DMS 273 treated with DMSO at 0.1 percent for 48 hours (cell line): ENCODE results near the gene TBC1D7.

Experiments
- DNase-seq: peaks from one replicate; lab custom pipeline; 2025; lab: John Stamatoyannopoulos, UW

The TBC1D7 gene

DNA sequence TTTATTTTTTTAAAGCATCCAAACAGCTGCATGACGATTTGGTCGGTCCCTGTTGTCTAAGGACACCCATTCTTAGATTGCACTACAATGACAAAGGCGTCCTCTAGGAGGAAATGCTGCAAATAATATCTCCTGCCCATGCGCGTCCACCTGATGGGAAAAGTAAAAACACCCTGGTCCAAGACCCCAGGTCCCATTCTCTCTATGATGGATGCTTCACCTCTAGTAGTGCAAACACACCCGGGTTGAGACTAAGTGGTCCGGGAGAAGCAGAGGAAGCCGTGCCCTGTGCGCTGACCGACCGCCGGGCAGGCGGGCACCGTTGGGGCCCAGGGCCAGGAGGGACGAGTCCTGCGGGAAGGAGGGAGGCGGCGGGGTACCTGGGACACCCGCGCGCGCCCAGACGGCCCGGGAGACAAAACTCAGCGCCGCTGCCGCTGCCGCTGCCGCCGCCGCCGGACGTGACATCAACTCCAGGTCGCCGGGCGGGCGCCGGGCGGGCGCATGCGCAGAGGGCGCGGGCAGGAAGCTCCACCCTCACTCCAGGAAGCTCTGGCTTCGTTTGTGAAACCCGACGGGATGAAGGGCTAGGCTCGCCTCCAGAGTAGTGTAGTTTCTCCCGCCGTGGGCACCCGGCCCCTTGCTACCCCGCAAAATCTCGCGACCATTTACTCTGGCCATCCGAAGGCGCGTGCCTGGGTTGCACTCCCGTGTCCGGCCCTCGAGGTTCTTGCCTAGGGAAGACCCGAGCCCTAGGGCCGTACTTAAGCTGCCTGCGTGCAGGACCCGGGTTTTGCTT lies at the start of gene TBC1D7:
TBC1D7 (minus strand) TSS at position 462 of the 799 bp plus-strand sequence. CDS start 1,639 bp downstream, outside the sequence.
- peak; percentile 84 for DNase-seq

- DNase-seq: no peak
These were observed 48.9 kb upstream of the TBC1D7 start for GRCh38 chr6:13377054-13377758.

GRCh38 chr6:13375360-13375878 lies 47.1 kb upstream of the TBC1D7 start:
- DNase-seq: no peak

GRCh38 chr6:13373919-13374318 lies 45.6 kb upstream of the TBC1D7 start:
- no peak for DNase-seq

- no peak for DNase-seq
These were observed 45.1 kb upstream of the TBC1D7 start for GRCh38 chr6:13373488-13373886.

- DNase-seq: no peak
These were observed 44.6 kb upstream of the TBC1D7 start for GRCh38 chr6:13372688-13373487.

DNA sequence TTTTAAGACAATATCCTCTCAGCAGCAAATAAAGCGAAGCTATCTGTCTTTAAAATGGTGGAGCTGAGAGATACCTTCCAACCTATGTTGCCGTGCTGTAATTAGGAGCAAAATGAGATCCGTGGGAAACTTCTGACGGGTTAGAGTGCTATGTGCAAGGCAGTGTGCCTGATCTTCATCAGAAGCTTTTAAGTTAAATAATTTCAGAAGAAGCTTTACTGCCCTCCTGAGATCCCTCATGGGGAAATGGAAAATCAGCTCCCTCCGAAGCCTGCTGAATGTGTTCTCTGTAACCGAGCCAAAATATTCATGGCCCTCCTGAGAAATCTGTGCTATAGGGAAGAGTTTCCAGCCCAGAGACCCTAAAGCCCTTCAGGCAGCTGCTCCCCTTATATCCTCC lies 43.7 kb upstream of the TBC1D7 start:
- no peak for DNase-seq

DNA sequence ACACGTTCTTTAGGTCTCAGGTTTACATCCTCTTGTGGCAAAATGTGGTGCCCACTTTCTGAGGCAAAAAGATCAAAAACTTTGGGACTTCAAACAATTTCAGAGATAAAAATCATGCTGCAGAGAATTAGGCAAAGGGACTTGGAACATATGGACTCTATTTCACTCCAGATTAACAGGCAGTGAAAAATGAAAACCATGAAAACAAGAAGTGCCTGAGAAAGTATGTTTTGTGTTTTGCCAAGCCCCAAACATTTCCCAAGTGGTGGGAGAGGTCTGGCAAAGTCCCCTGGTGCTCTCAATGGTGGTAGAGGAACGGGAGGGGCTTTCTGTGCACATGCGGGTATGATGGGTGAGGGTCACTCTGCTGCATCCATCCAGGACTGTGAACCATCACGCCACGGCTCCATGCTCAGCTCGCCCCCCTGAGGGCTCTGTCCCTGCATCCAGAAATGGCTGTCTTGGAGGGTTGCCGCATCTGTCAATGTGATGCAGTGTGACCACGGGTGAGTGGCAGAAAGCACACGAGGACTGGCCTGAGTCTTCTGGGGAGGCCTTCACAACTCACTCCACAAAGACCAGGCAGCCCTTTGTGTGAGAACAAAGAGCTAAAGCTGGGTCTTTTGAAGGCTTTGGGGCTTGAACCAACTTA lies 43.2 kb upstream of the TBC1D7 start:
- no peak for DNase-seq

DNA sequence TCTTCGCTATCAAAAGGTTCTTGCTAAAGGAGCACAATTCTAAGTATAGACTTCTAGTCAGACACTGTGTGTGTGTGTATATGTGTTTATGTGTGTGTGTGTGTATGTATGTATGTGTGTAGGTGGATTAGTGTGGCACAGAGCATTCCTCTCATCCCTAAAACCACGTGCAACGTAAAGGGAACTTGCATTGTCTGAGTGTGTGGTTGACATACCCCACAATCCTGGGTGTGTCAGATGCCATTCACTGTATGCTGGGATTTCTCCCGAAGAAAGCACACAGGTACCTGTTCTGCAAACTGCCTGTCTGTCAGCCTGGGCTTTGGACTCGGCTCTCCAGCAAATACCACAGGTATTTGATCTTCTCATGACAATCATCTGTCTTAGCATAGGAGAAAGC lies 42.3 kb upstream of the TBC1D7 start:
- no peak for DNase-seq

GRCh38 chr6:13369591-13369990 lies 41.3 kb upstream of the TBC1D7 start:
- no peak for DNase-seq

- no peak for DNase-seq
These were observed 40.4 kb upstream of the TBC1D7 start for GRCh38 chr6:13368731-13369115.

- no peak for DNase-seq
These were observed 39.9 kb upstream of the TBC1D7 start for GRCh38 chr6:13368079-13368730.

GRCh38 chr6:13367396-13367795 lies 39.1 kb upstream of the TBC1D7 start:
- DNase-seq: no peak

DNA sequence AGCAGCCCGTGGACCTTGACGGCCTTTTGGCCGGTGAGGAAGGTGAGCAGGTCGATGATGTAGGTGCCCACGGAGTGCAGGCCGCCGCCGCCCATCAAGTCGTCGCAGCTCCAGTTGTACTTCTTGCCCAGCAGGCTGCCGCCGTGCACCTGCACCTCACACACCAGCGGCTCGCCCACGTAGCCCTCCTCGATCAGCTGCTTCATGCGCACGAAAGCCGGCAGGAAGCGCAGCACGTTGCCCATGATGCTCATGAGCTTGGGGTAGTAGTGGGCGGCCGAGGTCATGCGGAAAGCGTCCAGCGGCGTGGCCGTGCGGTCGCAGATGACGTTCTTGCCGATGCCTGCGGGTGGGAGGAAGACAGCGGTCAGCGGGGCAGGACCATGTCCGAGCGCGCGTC lies 37.0 kb upstream of the TBC1D7 start:
- no peak for DNase-seq

DNA sequence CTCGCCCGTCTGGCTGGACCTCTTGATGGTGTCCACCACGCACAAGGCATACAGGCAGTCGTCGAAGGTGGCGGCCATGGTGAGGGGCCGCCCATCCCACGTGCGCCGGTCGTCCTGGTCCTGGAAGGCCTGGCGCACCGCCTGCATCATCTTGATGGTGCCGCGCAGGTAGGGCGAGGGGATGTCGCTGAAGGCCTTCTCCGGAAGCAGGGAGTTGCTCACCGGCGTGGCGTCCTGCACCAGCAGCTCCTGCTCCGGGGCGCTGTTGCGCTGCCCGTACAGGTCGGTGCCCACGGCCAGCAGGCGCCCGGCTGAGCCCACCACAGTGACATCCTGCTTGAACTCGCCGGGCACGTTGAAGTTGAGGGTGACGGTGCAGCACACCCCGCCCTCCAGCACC lies 36.5 kb upstream of the TBC1D7 start:
- no peak for DNase-seq

- DNase-seq: no peak
These were observed 34.1 kb upstream of the TBC1D7 start for GRCh38 chr6:13362412-13362811.

GRCh38 chr6:13360671-13361540 lies 32.6 kb upstream of the TBC1D7 start:
- DNase-seq: no peak

DNA sequence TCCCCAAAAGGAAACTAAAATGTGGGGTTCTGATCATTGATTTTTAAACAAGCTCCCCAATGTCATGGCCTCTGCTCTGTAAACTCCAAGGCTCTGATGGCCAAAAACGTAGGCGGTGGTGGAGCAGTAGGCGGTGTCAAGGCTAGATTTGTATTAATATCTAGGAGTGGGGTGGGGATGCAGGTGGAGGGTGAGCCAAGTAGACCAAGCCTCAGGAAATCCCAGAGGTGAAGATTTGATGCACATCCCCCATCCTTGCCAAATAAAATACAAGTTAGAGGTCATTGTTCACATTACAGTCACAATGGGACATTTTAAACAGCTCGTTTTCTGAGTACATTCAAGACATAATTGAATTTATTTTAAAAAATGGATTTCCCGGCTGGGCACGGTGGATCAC lies 30.9 kb upstream of the TBC1D7 start:
- no peak for DNase-seq

- no peak for DNase-seq
These were observed 30.2 kb upstream of the TBC1D7 start for GRCh38 chr6:13358511-13358910.

DNA sequence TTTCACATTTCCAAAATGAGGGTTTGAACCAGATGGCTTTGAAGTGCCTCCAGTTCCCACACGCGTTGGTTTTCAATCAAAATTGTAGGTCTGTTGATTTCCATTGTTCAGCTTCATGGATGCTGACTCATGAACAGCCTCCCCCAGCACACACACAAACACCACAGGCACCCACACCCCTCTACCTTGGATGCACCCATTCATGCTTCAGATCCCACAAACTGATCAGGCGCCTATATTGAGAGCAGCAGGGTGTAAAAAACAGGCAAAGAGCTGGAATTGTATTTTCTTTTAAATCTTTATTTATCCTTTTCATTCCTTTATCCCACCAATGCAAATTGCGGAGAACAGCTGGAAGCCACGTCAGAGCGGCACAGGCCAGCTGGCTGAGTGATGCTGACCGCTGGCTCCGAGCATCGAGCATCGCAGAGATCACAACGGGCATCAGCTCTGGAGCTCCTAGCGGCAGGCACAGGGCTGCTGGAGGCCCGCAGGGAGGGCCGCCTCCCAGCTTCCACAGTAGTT lies 29.3 kb upstream of the TBC1D7 start:
- no peak for DNase-seq
